GM19035 (cell line): Measurements from ENCODE around the gene HDAC5.
"Not testable (repeated sequence)": the region's sequence is repeated elsewhere in the genome, so short reads cannot be mapped to it uniquely, and the experiment has no call there.

ENCODE experiments used
- ATAC-seq: cut with Tn5 transposase; IDR thresholded peaks from one replicate; pipeline ENCODE4 v1.9.1; 2021; ENCODE audit not compliant: unreplicated experiment

The HDAC5 gene

DNA sequence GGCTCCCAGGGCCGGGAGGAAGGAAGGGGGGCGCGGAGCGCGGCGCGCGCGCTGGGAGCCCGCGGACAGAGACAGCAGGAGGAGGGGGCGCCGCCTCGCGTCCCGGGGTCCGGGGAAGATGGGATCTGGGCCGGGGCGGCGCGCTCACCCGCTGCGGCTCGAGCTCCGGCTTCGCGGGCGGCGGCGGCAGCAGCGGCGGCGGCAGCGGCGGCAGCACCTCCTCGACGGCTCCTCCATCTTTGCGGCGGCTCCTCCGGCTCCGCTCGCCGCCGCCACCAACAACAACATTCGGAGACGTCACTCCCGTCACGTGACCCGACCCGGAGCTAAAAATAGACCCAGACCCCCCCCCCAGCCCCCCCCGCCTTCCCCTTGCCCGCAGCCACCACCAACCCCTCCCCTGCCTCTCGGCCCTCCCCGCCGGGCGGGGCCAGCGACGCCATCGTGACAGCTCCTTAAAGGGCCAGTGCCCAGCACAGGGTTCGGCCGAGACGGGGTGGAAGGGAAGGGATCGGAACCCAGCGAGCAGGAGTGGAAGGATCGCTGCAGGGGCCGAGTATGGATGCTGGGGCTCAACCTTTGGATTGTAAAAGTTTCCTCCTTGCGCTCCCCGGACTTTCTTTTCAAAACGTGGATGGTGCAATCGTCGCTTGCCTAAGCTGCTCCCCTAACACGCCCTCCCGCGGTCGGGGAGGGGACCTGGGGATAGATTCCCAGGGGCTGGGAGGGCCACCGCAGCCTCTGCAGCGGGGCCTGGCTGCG is at the start of gene HDAC5:
HDAC5 (minus strand) TSS at position 286 of the 762 bp plus-strand sequence. CDS start 6,126 bp downstream, outside the sequence.
- ATAC-seq, result peak; percentile 93

DNA sequence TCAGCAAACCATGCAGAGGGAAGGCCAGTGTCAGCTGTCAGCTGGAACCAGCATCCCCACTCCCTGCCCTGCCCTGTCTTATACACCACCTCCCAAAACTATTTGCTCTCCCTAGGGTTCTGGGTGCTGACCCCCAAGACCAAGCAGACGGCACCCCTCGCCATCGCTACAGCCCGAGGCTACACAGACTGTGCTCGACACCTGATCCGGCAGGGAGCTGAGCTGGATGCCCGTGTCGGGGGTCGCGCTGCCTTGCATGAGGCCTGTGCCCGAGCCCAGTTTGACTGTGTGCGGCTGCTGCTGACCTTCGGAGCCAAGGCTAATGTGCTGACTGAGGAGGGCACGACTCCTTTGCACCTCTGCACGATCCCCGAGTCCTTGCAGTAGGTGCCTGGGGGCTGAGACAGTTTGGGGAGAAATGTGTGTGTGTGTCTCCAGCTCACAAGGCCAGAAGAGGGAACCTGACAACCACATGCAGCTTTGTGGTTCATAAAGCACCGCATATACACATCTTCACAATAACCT is 48.6 kb upstream of the HDAC5 start:
- ATAC-seq, result no peak

DNA sequence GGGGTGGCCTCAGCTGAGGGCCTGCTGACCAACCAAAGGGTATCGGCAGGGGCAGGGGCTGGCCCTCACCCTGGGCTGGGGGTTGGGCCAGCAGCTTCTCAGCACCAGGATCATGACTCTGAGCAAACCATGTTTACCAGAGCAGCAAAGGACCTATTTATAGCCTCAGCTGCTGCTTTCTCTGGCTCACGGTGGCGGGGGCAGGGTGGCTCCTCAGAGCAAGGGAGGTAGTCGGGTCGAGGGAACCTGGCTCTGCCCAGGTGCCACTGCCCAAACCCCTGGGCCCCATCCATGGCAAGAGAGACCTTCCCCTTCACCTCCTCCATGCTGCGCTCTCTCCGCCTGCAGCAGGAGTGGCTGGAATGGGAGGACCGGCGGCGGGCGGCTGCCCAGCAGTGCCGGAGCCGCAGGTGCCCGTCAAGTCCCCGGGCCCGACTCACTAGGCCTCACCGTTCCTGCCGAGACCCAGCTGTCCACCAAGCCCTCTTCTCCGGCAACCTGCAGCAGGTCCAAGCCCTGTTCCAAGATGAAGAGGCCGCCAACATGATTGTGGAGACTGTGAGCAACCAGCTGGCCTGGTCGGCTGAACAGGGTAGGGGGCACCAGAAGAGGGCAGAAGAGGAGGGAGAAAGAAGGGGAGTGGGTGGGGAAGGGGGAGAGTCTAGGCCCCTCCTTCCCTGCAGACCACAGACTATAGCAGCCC is 47.2 kb upstream of the HDAC5 start, which contains the start of gene ASB16:
ASB16 (plus strand) TSS at position 206 of the 703 bp plus-strand sequence; CDS start at position 292, 86 bp downstream.
- ATAC-seq, result no peak

DNA sequence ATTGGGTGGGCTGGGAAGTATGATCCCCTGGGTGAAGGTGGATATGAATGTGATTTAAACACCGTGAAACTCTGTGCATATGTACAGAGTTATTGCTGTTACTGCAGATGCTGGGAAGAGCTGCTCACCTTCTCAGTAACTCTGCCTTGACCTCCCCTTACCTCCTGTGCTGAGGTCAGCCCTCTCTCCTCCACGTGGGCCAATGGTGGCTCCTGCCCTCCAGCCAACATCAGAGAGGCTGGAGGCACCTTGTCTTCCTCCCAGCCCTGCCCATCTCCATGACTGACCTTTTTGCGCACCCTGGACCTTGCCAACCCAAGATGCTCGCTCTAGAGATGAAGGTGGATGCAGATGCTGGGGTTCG is 46.7 kb upstream of the HDAC5 start:
- ATAC-seq, result no peak

DNA sequence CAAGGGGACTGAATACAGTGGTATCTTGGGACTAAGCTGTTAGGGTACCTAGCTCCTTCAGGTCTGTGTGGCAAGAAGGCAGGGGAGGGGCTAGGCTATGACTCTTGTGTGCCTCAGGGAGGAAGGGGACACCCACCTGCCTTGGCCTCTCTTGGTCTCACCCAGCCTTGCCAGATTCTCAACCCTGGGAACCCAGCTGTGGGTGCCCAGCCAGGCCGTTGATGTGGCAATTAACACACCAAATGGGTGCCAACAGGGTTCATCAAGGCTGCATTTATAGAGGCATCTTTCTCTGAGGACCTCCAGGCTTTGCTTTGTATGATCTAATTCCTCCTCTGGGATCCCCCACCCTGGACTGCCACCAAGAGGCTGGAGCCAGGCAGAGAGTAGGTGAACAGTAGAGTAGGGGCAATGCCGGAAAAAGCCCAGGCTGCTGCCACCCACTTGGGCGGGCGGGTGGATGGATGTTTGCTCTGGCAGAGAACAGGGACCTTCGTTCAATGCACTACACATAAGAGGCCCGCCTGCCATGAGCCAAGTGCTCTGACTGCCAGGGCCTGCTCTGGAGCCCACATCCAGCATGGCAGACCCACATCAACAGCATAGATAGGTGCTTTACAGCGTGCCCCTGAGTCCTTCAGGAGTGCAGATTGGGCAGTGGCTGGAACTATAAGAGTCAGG is 43.9 kb upstream of the HDAC5 start:
- ATAC-seq, result no peak

GRCh38 chr17:44164476-44164875 is 41.0 kb upstream of the HDAC5 start:
- no peak for ATAC-seq

DNA sequence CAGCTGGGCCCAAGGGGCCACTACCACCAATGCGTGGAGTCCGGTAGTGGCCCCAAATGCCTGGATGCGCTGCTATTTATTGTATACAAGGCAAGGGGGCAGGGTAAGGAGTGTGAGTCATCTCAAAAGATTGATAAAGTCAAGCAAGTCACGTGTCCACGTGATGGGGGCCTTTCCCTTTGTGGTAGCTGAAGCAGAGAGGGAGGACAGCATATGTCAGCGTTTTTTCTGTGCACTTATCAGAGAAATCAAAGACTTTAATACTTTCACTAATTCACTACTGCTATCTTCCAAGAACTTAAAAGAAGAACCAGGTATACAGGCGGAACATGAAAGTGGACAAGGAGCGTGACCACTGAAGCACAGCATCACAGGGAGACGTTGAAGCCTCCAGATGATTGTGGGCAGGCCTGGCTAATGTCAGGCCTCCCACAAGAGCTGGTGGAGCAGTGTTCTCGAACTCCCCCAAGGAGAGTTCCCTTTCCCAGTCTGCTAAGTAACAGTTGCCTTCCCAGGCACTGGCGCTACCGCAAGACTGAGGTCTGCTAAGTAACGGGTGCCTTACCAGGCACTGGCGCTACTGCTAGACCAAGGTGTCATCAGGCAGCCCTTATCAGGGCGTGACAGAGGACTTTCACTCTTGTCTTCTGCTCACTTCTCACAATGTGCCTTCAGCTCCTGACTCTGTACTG is 36.2 kb upstream of the HDAC5 start:
- ATAC-seq, result no peak

- ATAC-seq, result no peak
Observed at GRCh38 chr17:44155488-44155887, 32.0 kb upstream of the HDAC5 start.

GRCh38 chr17:44152875-44153274 is 29.4 kb upstream of the HDAC5 start:
- ATAC-seq, result no peak

DNA sequence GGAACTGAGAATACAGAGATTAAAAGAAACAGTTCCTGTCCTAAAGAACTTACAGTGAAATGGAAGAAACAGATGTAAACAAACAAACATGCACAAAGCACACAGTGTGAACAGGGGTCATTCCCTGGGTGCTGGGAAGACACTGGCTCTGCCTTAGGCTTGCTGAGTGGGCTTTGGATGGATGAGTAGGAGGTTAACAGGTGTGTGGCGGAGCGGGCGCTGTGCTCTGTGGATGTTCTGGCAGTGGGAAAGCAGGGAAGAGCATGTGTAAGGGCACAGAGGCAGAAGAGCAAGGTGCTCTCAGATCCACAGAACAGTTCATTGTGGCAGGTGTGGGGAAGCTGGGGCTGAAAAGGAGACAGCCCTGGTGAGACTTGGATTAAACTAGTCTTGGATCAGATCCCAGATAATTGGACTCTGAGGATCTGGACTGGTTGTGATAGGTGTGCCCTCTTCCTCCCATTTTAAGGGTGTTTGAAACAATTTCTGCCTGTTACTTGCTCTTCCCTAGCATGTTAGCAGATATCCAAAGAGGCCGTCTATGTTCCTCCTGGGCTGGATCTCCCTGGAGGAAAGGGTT is 26.4 kb upstream of the HDAC5 start:
- no peak for ATAC-seq

- not testable (repeated sequence) for ATAC-seq
Observed at GRCh38 chr17:44149066-44149465, 25.6 kb upstream of the HDAC5 start.

DNA sequence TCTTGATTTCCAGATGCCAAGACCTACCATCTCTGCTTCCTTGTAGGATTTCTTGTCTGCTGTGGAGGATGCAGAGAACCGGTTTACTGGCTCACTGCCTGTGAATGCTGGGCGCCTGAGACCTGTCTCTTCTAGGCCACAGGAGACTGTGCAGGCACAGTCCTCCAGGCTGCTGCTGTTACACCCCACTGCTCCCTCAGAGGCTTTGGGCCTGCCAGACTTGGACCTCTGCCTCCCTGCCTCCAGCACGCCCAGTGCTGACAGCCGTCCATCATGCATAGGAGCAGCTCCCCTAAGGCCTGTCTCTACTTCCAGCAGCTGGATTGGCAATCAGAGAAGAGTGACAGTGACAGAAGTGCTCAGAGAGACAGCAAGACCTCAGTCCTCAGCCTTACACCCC is 24.4 kb upstream of the HDAC5 start:
- no peak for ATAC-seq

- ATAC-seq, result no peak
Observed at GRCh38 chr17:44146375-44147346, 23.2 kb upstream of the HDAC5 start.

GRCh38 chr17:44144966-44145739 is 21.7 kb upstream of the HDAC5 start:
- ATAC-seq, result no peak

GRCh38 chr17:44143921-44144320 is 20.5 kb upstream of the HDAC5 start:
- ATAC-seq, result not testable (repeated sequence)

- ATAC-seq, result no peak
Observed at GRCh38 chr17:44137891-44138709, 14.7 kb upstream of the HDAC5 start.

- no peak for ATAC-seq
Observed at GRCh38 chr17:44134752-44135568, 11.5 kb upstream of the HDAC5 start.
